HEK293 (cell line): Measurements from ENCODE around the gene UBIAD1.
"Not testable (repeated sequence)": the region's sequence is repeated elsewhere in the genome, so short reads cannot be mapped to it uniquely, and the experiment has no call there.

ENCODE experiments used
- CTCF ChIA-PET: fragments of 350-600 bp; formaldehyde crosslinking; extraction: SDS; loops from one replicate; lab custom pipeline; 2021; ENCODE audit warnings: antibody characterized with exemption; lab: Yijun Ruan, JAX
- POLR2A ChIA-PET: fragments of 300-600 bp; formaldehyde crosslinking; extraction: SDS; loops from one replicate; lab custom pipeline; 2020; ENCODE audit warnings: antibody characterized with exemption, inconsistent platforms; lab: Yijun Ruan, JAX
- H3K27ac ChIP-seq: fragments of 200-500 bp; sonication (Bioruptor generic); 2 replicates; pipeline ENCODE4 v1.5.1; 2014; ENCODE audit warnings: low read depth, low read length, control low read depth, inconsistent platforms; ENCODE audit errors: extremely low read depth
- H3K36me3 ChIP-seq, 2 experiments: fragments of 200-500 bp in 1 of 2; sonication (Bioruptor generic) in 1 of 2; 1 replicate in 1 of 2; 2 replicates in 1 of 2; pipeline ENCODE4 v1.5.1; 2014 to 2017; ENCODE audit warnings: inconsistent platforms in 2 of 2, low read length in 2 of 2; ENCODE audit not compliant: control insufficient read depth in 2 of 2, insufficient read depth in 1 of 2
- H3K4me1 ChIP-seq: fragments of 200-500 bp; sonication (Bioruptor generic); 2 replicates; pipeline ENCODE4 v1.5.1; 2014; ENCODE audit warnings: mild to moderate bottlenecking, low read length, inconsistent platforms; ENCODE audit not compliant: control insufficient read depth, insufficient read depth
- H3K4me3 ChIP-seq: 2 replicates; pipeline ENCODE4 v1.5.1; 2011; ENCODE audit warnings: low read depth, mild to moderate bottlenecking, control low read depth, low read length, moderate library complexity
- H3K9me3 ChIP-seq: fragments of 200-500 bp; sonication (Bioruptor generic); 2 replicates; pipeline ENCODE4 v1.5.1; 2014; ENCODE audit warnings: low read depth, low read length, inconsistent platforms; ENCODE audit not compliant: control insufficient read depth, insufficient read depth
- MEIS1 ChIP-seq: sonication (generic); formaldehyde crosslinking; IDR thresholded peaks from 2 replicates; pipeline ENCODE4 v1.8.1; 2022; ENCODE audit warnings: missing genetic modification reagents, mild to moderate bottlenecking, borderline replicate concordance
- ZBTB21 ChIP-seq: fragments of 450-650 bp; formaldehyde crosslinking; IDR thresholded peaks from 2 replicates; pipeline ENCODE4 v1.5.1; 2017; ENCODE audit warnings: missing biosample characterization, missing genetic modification characterization
- ZEB2 ChIP-seq: fragments of 450-650 bp; formaldehyde crosslinking; IDR thresholded peaks from 2 replicates; pipeline ENCODE4 v1.5.1; 2016; ENCODE audit warnings: missing biosample characterization, missing genetic modification characterization
- ZNF121 ChIP-seq: fragments of 450-650 bp; formaldehyde crosslinking; IDR thresholded peaks from 2 replicates; pipeline ENCODE4 v1.5.1; 2016; ENCODE audit warnings: missing biosample characterization, missing genetic modification characterization
- ZNF174 ChIP-seq: fragments of 450-650 bp; formaldehyde crosslinking; IDR thresholded peaks from 2 replicates; pipeline ENCODE4 v1.5.0; 2017; ENCODE audit warnings: missing biosample characterization, mild to moderate bottlenecking, missing genetic modification characterization
- ZNF48 ChIP-seq: fragments of 450-650 bp; formaldehyde crosslinking; IDR thresholded peaks from 2 replicates; pipeline ENCODE4 v1.5.1; 2016; ENCODE audit warnings: missing biosample characterization, missing genetic modification characterization
- ZNF791 ChIP-seq: fragments of 450-650 bp; formaldehyde crosslinking; IDR thresholded peaks from 2 replicates; pipeline ENCODE4 v1.5.1; 2016; ENCODE audit warnings: missing biosample characterization, missing genetic modification characterization
- TF ChIP-seq, protein P1 (sequence below): fragments of 450-650 bp; formaldehyde crosslinking; IDR thresholded peaks from 2 replicates; pipeline ENCODE4 v1.5.1; 2016; ENCODE audit warnings: missing biosample characterization, missing genetic modification characterization
- TF ChIP-seq, protein P2 (sequence below): fragments of 450-650 bp; formaldehyde crosslinking; IDR thresholded peaks from 2 replicates; pipeline ENCODE4 v1.5.1; 2016; ENCODE audit warnings: missing biosample characterization, missing genetic modification characterization
- TF ChIP-seq, protein P3 (sequence below): fragments of 450-650 bp; formaldehyde crosslinking; IDR thresholded peaks from 2 replicates; pipeline ENCODE4 v1.5.1; 2016; ENCODE audit warnings: missing biosample characterization, missing genetic modification characterization
- TF ChIP-seq, protein P4 (sequence below): fragments of 450-650 bp; formaldehyde crosslinking; IDR thresholded peaks from 2 replicates; pipeline ENCODE4 v1.5.1; 2016; ENCODE audit warnings: missing biosample characterization, missing genetic modification characterization

The UBIAD1 gene

DNA sequence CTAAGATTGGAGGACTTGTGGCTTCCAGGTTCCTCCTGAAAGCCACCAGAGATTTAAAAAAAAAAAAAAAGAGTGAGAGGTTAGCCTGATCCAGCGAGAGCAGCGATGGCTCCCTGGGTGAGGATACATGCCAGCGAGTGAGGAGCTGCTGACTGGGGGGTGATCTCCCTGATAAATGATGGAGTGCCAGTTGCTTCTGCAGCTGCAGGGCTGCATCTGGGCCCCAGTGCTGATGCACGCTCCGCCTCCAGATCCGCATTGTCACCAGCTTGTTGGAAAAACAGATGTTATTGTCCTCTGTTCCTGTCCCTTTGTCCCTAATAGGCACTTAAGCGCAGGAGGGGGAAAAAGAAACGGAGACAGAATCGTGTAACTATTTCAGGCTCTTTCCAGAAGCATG is 28.6 kb downstream of the UBIAD1 start:
- no peaks in the 10 kb centered on the region for H3K4me1 ChIP-seq
- POLR2A ChIA-PET = no interaction called here
- no peak overlapping the region for H3K4me3 ChIP-seq
- TF ChIP-seq ZNF48 (tag by site-specific recombination) (no peak), ZNF791 (tag by site-specific recombination) (no peak), MEIS1 (CRISPR knock-in tag) (no peak), ZNF174 (tag by site-specific recombination) (no peak), ZBTB21 (tag by site-specific recombination) (no peak), ZEB2 (tag by site-specific recombination) (no peak)
- TF ChIP-seq, protein P1, sequence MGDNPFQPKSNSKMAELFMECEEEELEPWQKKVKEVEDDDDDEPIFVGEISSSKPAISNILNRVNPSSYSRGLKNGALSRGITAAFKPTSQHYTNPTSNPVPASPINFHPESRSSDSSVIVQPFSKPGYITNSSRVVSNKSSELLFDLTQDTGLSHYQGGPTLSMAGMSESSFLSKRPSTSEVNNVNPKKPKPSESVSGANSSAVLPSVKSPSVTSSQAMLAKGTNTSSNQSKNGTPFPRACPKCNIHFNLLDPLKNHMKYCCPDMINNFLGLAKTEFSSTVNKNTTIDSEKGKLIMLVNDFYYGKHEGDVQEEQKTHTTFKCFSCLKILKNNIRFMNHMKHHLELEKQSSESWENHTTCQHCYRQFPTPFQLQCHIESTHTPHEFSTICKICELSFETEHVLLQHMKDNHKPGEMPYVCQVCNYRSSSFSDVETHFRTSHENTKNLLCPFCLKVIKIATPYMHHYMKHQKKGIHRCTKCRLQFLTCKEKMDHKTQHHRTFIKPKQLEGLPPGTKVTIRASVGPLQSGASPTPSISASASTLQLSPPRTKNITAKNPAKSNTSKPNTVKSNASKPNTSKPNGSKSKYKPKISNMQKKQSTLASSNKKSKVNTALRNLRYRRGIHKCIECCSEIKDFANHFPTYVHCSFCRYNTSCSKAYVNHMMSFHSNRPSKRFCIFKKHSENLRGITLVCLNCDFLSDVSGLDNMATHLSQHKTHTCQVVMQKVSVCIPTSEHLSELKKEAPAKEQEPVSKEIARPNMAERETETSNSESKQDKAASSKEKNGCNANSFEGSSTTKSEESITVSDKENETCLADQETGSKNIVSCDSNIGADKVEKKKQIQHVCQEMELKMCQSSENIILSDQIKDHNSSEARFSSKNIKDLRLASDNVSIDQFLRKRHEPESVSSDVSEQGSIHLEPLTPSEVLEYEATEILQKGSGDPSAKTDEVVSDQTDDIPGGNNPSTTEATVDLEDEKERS (tag by site-specific recombination) = no peak
- TF ChIP-seq, protein P2, sequence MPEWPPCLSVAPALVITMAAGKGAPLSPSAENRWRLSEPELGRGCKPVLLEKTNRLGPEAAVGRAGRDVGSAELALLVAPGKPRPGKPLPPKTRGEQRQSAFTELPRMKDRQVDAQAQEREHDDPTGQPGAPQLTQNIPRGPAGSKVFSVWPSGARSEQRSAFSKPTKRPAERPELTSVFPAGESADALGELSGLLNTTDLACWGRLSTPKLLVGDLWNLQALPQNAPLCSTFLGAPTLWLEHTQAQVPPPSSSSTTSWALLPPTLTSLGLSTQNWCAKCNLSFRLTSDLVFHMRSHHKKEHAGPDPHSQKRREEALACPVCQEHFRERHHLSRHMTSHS (tag by site-specific recombination) = no peak
- TF ChIP-seq, protein P3, sequence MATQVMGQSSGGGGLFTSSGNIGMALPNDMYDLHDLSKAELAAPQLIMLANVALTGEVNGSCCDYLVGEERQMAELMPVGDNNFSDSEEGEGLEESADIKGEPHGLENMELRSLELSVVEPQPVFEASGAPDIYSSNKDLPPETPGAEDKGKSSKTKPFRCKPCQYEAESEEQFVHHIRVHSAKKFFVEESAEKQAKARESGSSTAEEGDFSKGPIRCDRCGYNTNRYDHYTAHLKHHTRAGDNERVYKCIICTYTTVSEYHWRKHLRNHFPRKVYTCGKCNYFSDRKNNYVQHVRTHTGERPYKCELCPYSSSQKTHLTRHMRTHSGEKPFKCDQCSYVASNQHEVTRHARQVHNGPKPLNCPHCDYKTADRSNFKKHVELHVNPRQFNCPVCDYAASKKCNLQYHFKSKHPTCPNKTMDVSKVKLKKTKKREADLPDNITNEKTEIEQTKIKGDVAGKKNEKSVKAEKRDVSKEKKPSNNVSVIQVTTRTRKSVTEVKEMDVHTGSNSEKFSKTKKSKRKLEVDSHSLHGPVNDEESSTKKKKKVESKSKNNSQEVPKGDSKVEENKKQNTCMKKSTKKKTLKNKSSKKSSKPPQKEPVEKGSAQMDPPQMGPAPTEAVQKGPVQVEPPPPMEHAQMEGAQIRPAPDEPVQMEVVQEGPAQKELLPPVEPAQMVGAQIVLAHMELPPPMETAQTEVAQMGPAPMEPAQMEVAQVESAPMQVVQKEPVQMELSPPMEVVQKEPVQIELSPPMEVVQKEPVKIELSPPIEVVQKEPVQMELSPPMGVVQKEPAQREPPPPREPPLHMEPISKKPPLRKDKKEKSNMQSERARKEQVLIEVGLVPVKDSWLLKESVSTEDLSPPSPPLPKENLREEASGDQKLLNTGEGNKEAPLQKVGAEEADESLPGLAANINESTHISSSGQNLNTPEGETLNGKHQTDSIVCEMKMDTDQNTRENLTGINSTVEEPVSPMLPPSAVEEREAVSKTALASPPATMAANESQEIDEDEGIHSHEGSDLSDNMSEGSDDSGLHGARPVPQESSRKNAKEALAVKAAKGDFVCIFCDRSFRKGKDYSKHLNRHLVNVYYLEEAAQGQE (tag by site-specific recombination) = no peak
- no peaks in the 10 kb centered on the region for H3K9me3 ChIP-seq
- H3K27ac ChIP-seq = no peak overlapping the region
- H3K36me3 ChIP-seq = no peaks in the 10 kb centered on the region
- CTCF ChIA-PET = interaction anchor here (1.0 kb wide), 1 partner anchor 343 kb away, joined by 3 read pairs; no protein-coding TSS in a partner anchor

DNA sequence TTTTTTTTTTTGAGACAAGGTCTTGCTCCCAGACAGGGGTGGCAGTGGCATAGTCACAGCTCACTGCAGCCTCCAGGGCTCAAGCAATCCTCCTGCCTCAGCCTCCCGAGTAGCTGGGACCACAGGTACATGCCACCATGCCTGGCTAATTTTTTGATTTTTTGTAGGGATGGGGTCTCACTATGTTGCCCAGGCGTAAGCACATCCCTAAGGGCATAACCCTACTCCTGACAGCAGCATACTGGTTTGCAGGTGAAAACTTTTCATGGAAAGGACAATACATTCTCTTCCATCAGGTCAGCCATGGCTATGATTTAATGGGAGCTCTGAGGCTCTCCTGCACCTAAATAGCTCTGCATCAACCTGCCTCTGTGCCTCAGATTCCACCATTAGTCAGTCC is 29.4 kb downstream of the UBIAD1 start:
- no peak overlapping the region for H3K27ac ChIP-seq
- no peaks in the 10 kb centered on the region for H3K9me3 ChIP-seq
- no peak overlapping the region for H3K4me3 ChIP-seq
- POLR2A ChIA-PET = no interaction called here
- CTCF ChIA-PET = no interaction called here
- H3K36me3 ChIP-seq = no peaks in the 10 kb centered on the region
- TF ChIP-seq ZNF121 (tag by site-specific recombination) = peak; percentile 87
- TF ChIP-seq, protein P4, sequence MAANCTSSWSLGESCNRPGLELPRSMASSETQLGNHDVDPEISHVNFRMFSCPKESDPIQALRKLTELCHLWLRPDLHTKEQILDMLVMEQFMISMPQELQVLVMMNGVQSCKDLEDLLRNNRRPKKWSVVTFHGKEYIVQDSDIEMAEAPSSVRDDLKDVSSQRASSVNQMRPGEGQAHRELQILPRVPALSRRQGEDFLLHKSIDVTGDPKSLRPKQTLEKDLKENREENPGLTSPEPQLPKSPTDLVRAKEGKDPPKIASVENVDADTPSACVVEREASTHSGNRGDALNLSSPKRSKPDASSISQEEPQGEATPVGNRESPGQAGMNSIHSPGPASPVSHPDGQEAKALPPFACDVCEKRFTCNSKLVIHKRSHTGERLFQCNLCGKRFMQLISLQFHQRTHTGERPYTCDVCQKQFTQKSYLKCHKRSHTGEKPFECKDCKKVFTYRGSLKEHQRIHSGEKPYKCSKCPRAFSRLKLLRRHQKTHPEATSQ = no peak
- TF ChIP-seq, all 188 proteins: peak for 1
- no peaks in the 10 kb centered on the region for H3K4me1 ChIP-seq

DNA sequence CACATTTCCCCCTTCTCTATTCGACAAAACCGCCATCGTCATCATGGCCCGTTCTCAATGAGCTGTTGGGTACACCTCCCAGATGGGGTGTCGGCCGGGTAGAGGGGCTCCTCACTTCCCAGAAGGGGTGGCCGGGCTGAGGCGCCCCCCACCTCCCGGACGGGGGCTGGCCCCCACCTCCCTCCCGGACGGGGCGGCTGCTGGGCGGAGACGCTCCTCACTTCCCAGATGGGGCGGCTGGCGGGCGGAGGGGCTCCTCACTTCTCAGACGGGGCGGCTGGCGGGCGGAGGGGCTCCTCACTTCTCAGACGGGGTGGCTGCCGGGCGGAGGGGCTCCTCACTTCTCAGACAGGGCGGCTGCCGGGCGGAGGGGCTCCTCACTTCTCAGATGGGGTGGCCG is 32.5 kb downstream of the UBIAD1 start:
- H3K4me1 ChIP-seq, H3K36me3 ChIP-seq, CTCF ChIA-PET, H3K27ac ChIP-seq, H3K4me3 ChIP-seq, POLR2A ChIA-PET, H3K9me3 ChIP-seq: not testable (repeated sequence)
